Left kidney (tissue), 2 donors: ENCODE data around the gene GSAP. TPM values are rescaled to one million over a fixed set of nuclear protein-coding genes. Genes with fewer than 3 reads are reported as not detected.

Experiments
- DNase-seq: peaks from one replicate; pipeline ENCODE4 v3.0.0-alpha.2; 2013
- polyA plus RNA-seq: library from polyadenylated mRNA; unstranded; fragments of 120-200 nt; gene quantifications from one replicate; pipeline ENCODE4 v1.2.1, GENCODE V29; 2013; ENCODE audit not compliant: insufficient read length

GSAP gene
- polyA plus RNA-seq, 1 donor = 16.6 TPM

DNA sequence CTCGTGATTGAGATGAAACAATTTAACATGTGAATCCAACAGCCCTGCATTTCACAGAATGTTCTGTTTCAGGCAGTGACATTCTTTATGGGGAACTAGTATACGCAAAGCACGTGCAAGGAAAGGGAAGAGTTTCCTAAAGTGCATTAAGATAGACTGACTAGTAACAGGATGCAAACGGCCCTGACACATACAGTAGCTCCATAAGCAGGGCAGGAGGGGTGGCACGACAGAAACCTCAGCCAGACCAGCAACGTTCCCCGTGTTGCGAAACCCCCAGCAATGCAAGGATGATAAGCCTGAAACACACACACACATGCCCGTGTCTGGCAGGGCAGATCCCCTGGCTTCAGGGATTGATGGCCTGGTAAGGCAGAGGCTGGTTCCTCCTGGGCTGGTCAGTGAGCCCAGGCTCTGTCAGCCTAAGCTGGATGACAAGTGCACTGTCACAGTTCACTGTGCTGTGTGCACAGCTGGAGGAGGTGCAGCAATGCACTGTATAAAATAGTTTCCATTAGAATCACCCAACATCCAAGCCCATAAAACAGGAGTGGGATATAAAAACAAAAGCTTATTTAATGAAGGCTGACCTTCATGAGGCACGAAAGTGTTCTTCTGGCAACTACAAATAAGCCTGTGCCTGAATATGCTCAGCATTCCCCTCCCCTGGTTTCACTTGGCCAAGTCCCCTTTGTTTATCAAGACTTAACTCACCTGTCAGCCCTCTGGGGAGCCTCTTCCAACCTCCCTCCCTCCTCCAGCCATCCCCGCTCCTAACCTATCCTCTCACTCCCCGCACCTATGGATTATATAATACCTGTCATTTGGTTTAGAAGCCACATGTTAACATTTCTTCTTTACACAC, 88.8 kb downstream of the GSAP start:
- no peak for DNase-seq

DNA sequence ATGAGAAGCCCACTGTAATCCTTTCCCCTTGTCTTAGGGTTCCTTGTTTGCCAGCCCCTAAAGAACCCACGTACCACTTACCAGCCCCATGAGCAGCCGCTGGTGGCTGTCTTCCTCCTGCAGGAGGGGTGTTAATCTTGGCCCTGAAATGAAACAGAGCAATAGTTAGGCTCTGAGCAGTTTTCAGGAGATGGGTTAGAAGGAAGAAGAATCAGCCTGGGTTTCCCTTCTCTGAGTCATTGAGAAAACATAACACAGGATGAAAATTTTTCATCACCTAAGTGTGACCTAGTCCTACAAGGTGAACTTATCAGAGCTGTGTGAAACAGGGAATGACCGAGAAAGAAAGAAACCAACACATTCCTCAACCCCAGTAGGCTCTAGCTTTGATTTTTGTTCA, 90.0 kb downstream of the GSAP start:
- DNase-seq = no peak

DNA sequence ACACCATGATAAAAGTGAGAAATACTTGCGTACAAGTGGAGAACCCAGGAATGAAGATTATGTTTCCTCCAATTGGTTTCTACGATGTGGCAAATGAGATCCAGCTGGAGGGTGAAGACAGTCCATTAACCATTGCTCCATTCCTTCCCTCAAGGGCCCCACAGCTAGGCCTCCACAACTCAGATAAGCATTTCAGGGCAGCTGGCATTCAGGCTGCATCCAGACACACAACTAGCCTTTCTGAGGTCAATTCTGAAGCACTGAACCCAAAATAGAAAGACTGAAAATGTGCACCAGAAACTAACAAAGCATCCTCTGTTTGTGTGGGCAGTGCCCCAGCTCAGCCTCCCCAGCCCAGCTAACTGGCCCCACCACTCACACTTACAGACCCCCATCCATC, 94.8 kb downstream of the GSAP start:
- DNase-seq = no peak

DNA sequence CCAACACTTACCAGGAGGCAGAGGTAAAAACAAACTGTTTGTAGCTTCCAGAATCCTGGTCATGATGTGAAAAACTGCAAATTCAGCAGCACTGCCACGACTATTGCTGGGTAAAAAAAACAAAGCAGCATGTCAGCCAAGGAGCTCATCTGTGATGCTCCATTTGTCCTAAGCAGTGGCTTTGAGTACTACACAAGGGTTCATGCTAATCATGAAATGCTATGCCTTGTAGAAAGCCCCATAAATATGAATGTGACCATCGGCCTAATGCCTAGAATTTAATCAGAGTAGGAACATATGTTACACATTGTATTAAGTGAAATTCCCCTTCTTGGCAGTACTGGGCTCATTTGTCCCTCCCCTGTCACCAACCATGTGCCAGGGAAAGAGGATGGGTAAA, 95.4 kb downstream of the GSAP start:
- DNase-seq = no peak

DNA sequence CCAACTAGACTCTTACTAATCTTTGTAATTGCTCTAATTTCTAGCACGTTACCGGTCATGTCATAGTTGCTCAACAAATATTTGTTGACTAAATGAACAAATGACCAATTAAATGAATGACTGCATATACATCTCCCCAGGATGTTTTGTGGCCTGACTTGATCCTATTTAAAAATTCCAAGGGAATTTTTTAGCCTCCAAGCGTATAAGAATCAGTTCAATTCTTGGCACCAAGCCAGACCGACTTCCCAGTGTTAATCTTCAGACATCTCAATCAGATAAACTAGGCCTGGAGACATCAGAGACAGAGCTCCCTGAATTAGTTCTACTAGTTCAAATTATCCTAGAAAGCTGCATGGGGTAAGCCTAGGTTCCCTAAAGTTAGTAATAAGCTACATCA, 96.0 kb downstream of the GSAP start:
- no peak for DNase-seq

DNA sequence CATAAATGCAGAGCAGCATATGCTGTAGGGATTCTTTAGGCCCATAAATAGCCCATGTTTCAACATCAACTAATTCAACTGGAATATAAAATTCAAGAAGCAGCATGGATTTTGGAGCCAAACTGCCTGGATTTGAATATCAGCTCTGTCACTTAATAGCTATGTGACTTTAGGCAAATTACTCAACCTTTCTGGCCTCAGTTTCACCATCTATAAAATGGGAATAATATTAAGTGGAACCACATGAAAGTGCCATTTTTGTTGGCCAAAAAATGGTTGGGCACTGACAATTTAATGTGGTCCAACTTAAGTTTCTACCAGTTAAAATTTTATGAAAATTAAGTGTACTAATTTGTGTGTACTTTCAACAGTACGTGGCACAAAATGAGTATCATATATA, 98.1 kb downstream of the GSAP start:
- DNase-seq = no peak

DNA sequence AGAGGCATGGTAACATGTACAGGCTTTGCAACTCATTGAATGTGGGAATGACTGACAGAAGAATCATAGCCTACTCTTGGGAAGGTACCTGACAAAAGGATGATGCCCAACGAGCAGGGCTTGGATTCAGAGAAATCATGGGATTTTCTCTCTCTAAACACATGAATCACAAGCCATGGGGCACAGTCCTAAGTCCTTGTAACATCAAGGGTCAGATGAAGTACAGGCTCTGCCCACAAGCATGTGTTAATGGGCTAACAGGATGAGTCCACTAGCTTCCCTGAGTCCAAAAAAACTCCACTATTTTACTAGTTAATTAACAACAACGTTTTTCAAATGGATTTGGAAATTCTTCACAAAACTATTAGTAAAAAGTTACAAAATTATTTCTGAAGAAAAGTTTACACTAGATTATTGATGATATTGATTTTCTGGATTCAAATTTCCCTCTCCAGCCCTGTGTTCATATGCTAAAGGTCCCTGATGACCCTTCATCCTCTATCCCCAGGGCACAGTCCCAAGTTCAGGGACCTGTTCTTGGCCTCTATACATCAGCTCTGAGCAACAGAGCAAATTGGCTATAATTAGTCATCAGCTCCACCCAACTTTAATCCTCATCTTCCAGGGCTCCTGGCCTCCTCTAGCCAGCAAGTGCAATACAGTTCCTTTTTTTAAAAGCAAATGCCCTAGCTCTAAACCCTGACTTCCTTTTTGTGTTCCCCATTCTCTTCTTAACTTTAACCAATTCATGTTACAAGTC, 99.8 kb downstream of the GSAP start:
- no peak for DNase-seq

DNA sequence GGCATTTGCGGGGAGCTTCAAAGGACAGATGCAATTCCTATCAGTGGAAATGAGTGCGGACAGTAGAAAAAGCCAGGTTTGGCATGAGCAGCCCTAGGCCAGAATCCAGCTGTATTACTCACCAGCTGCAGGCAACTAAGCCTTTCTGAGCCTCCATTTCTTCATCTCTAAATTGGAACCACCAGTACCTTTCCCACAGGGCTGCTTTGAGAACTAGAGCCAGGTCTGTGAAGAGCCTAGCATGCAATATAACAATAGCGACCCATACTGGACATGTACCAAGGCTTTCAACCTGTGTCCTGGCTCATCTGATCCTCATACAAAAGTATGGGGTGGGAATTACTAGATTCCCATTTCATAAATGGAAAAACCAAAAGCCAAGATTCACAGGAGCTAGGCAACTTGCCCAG, 101.0 kb downstream of the GSAP start:
- no peak for DNase-seq

DNA sequence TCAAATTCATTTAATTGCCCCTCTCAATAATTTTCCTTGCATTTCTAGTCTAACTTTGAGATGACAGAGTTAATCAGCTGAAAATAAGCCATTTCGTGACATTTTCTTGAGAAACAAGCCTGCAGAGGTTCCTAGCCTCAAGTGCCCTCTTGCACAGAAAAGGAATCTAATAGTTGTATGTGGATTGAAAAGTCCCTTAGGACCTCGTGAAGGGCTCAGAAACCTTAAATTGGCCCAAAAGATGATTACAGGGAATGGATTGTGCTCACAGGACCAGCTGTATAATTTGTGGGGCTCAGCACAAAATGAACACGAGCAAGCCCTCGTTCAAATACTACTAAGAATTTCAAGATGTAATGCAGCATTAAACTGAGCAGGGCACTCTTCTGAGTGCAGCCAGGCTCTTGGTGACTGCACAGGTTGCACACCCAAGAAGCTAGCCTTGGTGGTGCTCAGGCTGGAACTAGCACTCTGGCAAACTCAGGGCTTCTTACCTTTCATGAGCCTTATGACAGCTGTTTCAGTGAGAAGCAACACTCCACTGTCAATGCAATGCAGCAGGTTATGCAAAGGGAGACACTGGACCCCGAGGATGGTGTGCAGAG, 102.2 kb downstream of the GSAP start:
- no peak for DNase-seq

DNA sequence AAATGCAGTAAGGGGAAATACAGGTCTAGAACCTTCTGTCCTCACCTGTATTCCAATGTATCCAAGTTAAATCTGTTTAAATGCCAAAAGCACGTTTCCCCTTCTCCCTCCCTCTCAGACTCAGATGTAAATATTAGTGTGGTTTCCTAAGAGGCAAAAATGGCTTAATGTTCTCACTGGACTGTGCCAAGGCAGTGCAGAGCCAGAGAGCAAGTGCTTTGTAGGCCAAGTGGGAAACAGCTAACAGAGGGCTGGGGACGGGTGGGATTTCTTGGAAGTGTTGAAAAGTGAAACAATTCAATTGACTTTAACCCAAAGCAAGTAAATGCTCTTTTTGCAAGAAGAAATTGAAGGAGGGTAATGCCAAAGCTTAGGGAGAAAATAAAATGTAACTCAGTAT, 103.1 kb downstream of the GSAP start:
- DNase-seq = no peak

DNA sequence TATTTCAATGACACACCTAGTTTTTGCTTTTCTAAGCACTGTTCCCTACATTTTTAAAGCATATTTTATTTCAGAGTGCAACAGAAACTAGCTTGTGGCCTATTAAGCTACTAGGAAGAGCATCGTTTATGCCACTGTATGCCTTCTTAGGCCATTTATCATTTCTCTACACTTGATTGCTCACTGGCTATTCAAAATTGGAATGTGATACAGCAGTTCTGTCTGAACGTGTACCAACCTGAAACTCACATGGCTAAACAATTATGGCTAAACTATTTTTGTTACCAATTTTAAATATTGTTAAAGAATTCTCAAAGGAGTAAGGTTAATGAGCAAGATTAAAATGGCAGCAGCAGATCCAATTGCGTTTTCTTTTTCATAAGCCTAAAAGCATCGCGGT, 105.2 kb downstream of the GSAP start:
- DNase-seq = no peak

DNA sequence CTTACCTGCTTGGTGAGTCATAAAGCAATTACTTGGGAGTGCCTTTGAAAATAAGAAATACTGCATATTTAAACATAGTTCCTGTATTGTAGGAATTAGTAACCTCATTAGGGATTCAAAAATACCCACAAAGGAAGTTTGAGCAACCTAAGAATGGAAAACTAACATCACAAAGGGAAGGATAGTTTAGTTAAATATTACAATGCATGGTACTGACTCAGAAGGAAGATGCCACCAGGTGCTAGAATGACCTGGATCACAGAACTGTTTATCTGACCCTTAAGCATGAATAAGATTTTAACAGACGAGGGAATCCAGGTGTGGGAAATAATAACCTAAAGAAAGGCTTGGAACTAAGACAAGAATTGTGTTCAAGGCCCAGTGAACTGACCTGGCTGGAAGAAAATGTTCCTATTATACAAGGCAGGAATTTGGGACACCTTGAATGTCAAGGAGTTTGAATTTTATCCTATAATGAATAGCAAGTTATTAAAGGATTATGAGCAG, 106.4 kb downstream of the GSAP start:
- no peak for DNase-seq

DNA sequence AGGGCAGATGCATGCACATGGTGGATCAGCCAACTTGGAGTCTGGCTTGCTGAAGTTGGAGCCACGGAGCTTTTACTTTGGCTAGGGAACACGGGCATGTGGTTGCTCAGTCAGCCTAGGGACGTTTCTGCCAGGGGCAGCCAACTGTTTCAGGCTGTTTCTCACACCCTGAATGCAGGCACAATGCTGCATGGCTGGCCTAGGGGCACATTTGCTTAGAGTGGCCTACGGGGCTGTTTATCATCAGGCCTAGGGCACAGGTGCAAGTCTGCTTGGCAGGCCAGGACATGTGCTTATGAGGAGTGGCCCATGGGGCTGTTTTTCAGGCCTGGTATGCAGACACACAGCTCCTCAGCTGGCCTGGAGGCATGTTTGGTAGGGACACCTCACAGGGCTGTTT, 107.4 kb downstream of the GSAP start:
- DNase-seq = no peak

DNA sequence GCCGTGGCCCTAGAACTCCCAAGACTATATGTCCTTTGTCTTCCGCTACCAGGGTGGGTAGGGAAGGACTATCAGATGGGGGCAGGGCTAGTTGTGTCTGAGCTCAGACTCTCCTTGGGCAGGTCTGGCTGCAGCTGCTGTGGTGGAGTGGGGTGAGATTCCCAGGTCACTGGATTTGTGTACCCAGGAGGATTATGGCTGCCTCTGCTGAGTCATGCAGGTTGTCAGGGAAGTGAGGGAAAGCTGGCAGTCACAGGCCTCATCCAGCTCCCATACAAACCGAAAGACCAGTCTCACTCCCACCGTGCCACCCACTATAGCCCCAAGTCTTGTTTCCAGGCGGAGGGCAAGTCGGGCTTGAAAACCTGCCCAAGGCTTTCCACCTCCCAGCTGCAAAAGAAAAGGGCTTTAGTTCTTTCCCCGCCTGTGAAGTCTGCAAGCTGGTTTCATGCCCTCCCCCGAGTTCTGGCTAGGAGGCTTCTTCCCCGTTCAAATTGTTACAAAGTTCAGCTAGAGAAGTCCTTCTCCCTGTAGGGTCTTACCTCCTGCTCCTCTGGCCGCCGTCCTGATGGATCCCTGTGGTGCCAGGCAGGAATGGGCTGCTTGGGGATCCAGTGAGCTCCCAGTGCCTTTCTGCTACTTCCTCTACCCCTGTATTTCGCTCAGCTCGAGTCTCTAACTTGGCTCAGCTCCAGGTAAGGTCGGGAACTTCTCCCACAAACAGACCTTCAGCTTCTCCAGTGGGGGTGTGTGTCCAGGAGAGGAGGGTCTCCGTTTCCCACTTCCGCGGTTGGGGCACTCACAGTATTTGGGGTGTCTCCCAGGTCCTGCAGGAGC, 109.7 kb downstream of the GSAP start:
- no peak for DNase-seq

DNA sequence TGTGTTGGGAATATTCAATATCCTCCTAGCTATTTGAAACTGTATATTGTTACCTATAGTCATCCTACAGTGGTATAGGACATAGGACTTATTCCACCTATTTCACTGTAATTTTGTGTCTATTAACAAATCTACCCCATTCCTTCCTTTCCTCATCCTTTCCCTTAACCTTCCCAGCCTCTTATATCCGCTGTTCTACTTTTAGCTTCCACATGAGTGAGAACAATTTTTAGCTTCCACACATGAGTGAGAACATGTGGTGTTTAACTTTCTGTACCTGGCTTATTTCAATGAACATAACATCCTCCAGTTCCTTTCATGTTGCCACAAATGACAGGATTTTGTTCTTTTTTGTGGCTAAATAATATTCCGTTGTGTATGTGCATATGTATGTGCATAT, 120.6 kb downstream of the GSAP start:
- DNase-seq = no peak

DNA sequence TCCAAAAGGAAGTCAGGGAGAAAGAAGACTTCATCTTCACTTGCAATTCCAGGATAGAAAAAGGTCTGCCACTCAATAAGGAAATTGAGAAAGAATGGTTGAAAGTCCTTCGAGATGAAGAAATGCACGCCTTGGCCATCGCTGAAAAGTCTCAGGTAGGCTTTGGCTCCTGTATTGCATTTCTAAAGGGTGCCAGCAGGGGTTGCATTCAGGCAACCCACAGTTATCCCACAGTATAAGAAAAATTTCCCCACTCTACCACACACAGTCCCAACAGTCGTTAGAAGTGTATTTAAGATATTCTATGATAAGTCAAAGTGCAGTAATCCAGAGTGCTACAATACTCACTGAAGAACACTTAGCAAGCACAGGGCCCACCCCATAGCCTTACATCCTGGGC, 123.1 kb downstream of the GSAP start:
- no peak for DNase-seq

DNA sequence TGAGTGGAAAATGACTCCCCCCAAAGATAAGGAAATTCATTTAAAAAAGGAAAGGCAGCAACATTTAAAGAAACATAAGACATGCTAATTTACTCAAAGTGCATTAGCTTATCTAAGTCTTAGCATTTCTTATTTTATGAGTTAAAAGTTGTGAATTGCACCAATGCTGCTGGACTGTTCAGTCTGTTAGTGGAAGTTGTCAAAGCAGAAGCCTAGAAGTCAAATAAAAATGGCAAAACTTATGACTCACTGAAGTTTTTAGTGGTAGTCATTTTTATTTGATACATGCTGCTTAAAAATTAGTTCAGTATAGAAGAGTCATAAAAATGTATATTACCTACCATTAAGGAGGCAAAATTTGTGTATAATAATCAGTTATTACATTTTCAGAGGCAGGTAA, 125.7 kb downstream of the GSAP start:
- DNase-seq = no peak

DNA sequence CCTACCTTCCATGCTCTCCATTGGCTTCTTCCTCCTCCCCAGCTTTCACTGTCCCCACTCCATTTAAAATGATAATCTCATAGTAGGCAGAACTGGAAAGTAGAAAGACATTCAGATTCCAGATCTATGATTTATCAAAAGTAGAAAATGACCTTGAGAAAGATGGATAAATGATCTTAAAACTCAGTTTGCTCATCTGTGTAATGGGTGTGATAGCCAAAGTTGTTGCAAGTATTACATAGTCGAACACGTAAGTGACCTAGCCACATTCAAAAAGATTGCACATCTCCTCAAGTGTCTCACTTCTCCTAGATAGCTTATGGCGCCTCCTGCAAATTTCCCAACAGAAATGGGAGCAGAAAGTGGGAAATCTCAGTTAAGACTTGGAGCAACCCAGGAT, 126.8 kb downstream of the GSAP start:
- no peak for DNase-seq

DNA sequence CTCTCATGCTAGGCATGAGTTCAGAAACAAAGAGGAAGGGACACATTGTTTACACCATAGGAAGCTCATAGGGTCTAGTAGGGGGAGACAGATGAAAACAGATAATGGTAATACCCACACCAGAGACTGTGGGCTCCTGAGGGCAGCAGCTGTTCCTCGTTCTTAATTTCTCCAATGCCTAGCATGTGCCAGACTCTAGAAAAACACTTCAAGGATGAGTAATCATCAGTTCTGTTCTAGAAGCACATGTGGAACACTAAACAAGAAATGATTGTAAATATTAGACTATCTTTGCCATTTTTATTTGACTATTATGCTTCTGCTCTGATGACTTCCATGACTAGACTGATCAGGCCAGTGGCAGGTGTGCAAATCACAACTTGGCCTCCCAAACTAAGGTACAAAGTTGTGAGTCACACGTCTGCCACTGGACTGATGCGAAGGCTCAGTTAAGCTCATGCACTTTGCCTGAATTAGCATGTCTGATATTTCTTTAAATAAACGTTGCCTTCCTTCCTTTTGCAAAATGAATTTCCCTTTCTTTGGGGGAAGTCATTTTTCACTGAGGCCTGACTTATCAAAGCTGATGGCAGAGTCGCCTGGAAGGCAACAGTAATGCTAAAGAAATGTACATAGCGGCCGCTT, 127.4 kb downstream of the GSAP start:
- no peak for DNase-seq

DNA sequence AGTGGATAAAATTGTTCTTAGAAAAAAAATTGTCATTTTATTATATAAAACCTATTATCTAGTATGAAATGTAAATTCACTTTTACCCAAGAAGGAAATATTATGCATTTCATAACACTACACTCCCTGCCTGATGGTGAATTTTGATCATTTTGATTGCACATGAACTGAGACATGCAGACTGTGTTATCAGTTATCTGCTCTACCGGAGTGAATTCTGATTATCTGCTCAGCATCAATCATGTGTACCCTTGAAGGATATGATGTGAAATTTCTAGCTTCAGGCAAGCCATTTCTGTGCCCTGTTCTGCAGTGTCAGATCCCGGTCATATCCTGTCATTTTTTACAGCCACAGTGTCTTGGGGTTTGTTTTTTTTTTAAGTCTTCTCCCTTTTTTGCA, 131.5 kb downstream of the GSAP start:
- no peak for DNase-seq

DNA sequence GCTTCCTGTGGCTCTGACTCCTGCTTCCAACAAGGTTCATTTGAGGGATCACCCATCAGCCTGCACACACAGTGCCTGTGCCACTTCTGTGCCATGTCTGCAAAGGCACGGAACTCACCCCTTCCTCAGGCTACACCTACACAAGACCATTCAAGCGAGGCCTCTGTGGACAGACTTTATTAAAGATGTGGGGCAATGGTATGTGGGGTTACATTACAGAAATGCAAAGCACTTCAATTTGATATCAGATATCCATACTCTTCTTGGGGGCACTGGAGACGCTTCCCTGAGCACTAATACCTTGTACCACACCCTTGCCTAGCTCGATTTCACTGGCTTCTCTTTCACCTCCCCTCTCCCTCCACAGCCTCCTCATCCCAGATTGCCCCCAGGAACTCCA, 132.1 kb downstream of the GSAP start:
- DNase-seq = no peak

DNA sequence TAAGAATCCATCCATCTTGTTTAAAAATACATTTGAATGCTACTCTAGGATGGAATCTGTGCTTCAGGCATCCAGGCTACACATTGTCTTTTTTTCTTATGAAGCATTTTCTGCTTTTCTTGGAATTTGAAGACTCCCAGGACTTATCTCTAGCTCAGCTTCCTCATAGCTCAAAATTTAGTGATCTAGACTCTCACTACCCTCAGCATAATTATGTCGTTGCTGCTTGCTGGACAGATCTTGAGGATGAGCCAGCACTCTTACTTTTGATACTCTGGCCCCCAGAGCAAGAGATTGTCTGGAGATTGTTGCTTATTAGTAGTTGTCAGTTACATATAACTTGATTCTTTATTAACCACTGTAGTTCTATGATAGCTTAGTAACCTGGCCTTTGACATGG, 133.3 kb downstream of the GSAP start:
- DNase-seq = no peak
